HCT116 (cell line): ENCODE data around the gene MMEL1. TPM values are rescaled to one million over a fixed set of nuclear protein-coding genes. Genes with fewer than 3 reads are reported as not detected.

Experiments
- ATAC-seq: fragments of 200-7000 bp; cut with Tn5 transposase; 2 replicates; pipeline ENCODE4 v1.9.1; 2020; ENCODE audit warnings: mild to moderate bottlenecking, moderate library complexity
- BruUV-seq: library from RNA; stranded (reverse); fragments of 400-500 nt; replicated peaks from 2 replicates; lab custom pipeline; 2021; lab: Mats Ljungman, UMichigan
- CTCF ChIA-PET: fragments of 300-600 bp; sonication (Branson Sonifier 250); formaldehyde crosslinking; loops from one replicate; lab custom pipeline; 2021; ENCODE audit warnings: antibody characterized with exemption; lab: Charles Lee
- POLR2A ChIA-PET: fragments of 300-600, 350-600 bp; sonication (Branson Sonifier 250); formaldehyde crosslinking; loops from one replicate; lab custom pipeline; 2021; ENCODE audit warnings: antibody characterized with exemption; lab: Charles Lee
- RAD21 ChIA-PET, 2 experiments: fragments of 300-600 bp; sonication (Branson Sonifier 250); formaldehyde crosslinking; loops; one replicate each; lab custom pipeline; 2023; ENCODE audit warnings: low total read pairs in 2 of 2; ENCODE audit not compliant: uncharacterized antibody in 2 of 2, unreplicated experiment in 2 of 2, low non-redundant PET in 1 of 2; lab: Charles Lee
- DNase-seq: peaks from one replicate; pipeline ENCODE4 v3.0.0-alpha.2; 2010; ENCODE audit warnings: low read depth, low spot score
- H2AFZ ChIP-seq: fragments of 200-600 bp; shearing (Covaris generic), sonication (generic); 2 replicates; pipeline ENCODE4 v1.6.1; 2017; ENCODE audit warnings: low read depth, mixed run types, mixed read lengths, antibody characterized with exemption, low read length; ENCODE audit not compliant: poor library complexity, severe bottlenecking
- H3K27ac ChIP-seq: 2 replicates; pipeline ENCODE4 v1.5.1; 2012; ENCODE audit warnings: low read depth, low read length
- H3K27me3 ChIP-seq: fragments of 200-600 bp; sonication (generic); 2 replicates; pipeline ENCODE4 v1.6.1; 2016; ENCODE audit warnings: mixed run types, low read length, mixed read lengths; ENCODE audit not compliant: insufficient read depth
- H3K36me3 ChIP-seq, 2 experiments: fragments of 200-500 bp in 1 of 2; fragments of 200-600 bp in 1 of 2; sonication (Bioruptor generic) in 1 of 2; sonication (generic) in 1 of 2; 2 replicates each; pipeline versions ENCODE4 v1.5.1 to v1.6.1; 2014 to 2016; ENCODE audit warnings: low read length in 2 of 2, inconsistent platforms in 1 of 2, mixed read lengths in 1 of 2, mixed run types in 1 of 2; ENCODE audit not compliant: insufficient read depth in 2 of 2, control insufficient read depth in 1 of 2
- H3K4me1 ChIP-seq, 2 experiments: fragments of 200-600 bp in 1 of 2; sonication (generic) in 1 of 2; 2 replicates each; pipeline versions ENCODE4 v1.5.1 to v1.6.1; 2012 to 2017; ENCODE audit warnings: low read length in 2 of 2, inconsistent platforms in 1 of 2, mild to moderate bottlenecking in 1 of 2, mixed read lengths in 1 of 2, mixed run types in 1 of 2, moderate library complexity in 1 of 2; ENCODE audit not compliant: insufficient read depth in 2 of 2, control insufficient read depth in 1 of 2
- H3K4me2 ChIP-seq: fragments of 200-600 bp; sonication (generic); 2 replicates; pipeline ENCODE4 v1.6.1; 2017; ENCODE audit warnings: mixed run types, low read length, mixed read lengths
- H3K4me3 ChIP-seq, 2 experiments: fragments of 200-600 bp in 1 of 2; sonication (generic) in 1 of 2; replicated peaks in 1 of 2; 2 replicates each; pipeline ENCODE4 v1.5.1; 2011 to 2016; ENCODE audit warnings: low read length in 2 of 2, control low read depth in 1 of 2, low read depth in 1 of 2, mild to moderate bottlenecking in 1 of 2, mixed read lengths in 1 of 2, mixed run types in 1 of 2
- H3K79me2 ChIP-seq: fragments of 200-600 bp; sonication (generic); 2 replicates; pipeline ENCODE4 v1.6.1; 2017; ENCODE audit warnings: mild to moderate bottlenecking, mixed run types, low read length, moderate library complexity, mixed read lengths; ENCODE audit not compliant: insufficient read depth
- H3K9ac ChIP-seq: fragments of 200-600 bp; sonication (generic); 2 replicates; pipeline ENCODE4 v1.6.1; 2016; ENCODE audit warnings: low read length, mixed read lengths
- H3K9me2 ChIP-seq: fragments of 200-600 bp; sonication (generic), shearing (Covaris generic); 2 replicates; pipeline ENCODE4 v1.6.1; 2017; ENCODE audit warnings: mixed run types, mild to moderate bottlenecking, moderate library complexity; ENCODE audit not compliant: insufficient read depth
- H3K9me3 ChIP-seq, 2 experiments: fragments of 200-500 bp in 1 of 2; fragments of 200-600 bp in 1 of 2; sonication (Bioruptor generic) in 1 of 2; sonication (generic) in 1 of 2; 2 replicates each; pipeline ENCODE4 v1.6.1; 2014 to 2017; ENCODE audit warnings: low read length in 2 of 2, mixed read lengths in 2 of 2, inconsistent platforms in 1 of 2, low read depth in 1 of 2, mild to moderate bottlenecking in 1 of 2, mixed run types in 1 of 2, moderate library complexity in 1 of 2; ENCODE audit not compliant: control insufficient read depth in 1 of 2, insufficient read depth in 1 of 2
- H4K20me1 ChIP-seq: fragments of 200-600 bp; sonication (generic), shearing (Covaris generic); 2 replicates; pipeline ENCODE4 v1.6.1; 2017; ENCODE audit warnings: mixed run types, mild to moderate bottlenecking, moderate library complexity; ENCODE audit not compliant: insufficient read depth
- CBX3 ChIP-seq: IDR thresholded peaks from 2 replicates; pipeline ENCODE4 v1.6.1; 2012; ENCODE audit warnings: low read depth
- CEBPB ChIP-seq: IDR thresholded peaks from 2 replicates; pipeline ENCODE4 v1.6.1; 2012; ENCODE audit warnings: low read depth
- EGR1 ChIP-seq: IDR thresholded peaks from 2 replicates; pipeline ENCODE4 v1.6.1; 2012; ENCODE audit warnings: low read depth
- ELF1 ChIP-seq: IDR thresholded peaks from 2 replicates; pipeline ENCODE4 v1.6.1; 2012; ENCODE audit warnings: low read depth, borderline replicate concordance
- EZH2phosphoT487 ChIP-seq: fragments of 200-600 bp; IDR thresholded peaks from 2 replicates; pipeline ENCODE4 v1.6.1; 2018; ENCODE audit warnings: antibody characterized with exemption, borderline replicate concordance
- FOSL1 ChIP-seq: IDR thresholded peaks from 2 replicates; pipeline ENCODE4 v1.6.1; 2012; ENCODE audit warnings: low read depth
- JUND ChIP-seq: IDR thresholded peaks from 2 replicates; pipeline ENCODE4 v1.6.1; 2012
- RAD21 ChIP-seq: IDR thresholded peaks from 2 replicates; pipeline ENCODE4 v1.6.1; 2012; ENCODE audit warnings: low read depth, mild to moderate bottlenecking
- SP1 ChIP-seq: IDR thresholded peaks from 2 replicates; pipeline ENCODE4 v1.6.1; 2012; ENCODE audit warnings: low read depth
- TCF7L2 ChIP-seq: IDR thresholded peaks from 2 replicates; pipeline ENCODE4 v1.7.0; 2011; ENCODE audit warnings: borderline replicate concordance, inconsistent platforms; ENCODE audit not compliant: insufficient read depth, insufficient read length; ENCODE audit errors: extremely low read depth
- ZFX ChIP-seq: fragments of 450-650 bp; IDR thresholded peaks from 2 replicates; pipeline ENCODE4 v1.6.1; 2017
- intact Hi-C: fragments of 100-400 bp; cut with micrococcal nuclease; formaldehyde crosslinking; loops from 2 replicates; pipeline ENCODE4 v1.10.0; 2022
- total RNA-seq: library from RNA; stranded (reverse); gene quantifications from one replicate; pipeline ENCODE4 v1.2.1, GENCODE V29; 2021; ENCODE audit not compliant: unreplicated experiment
- TF ChIP-seq, protein P1 (sequence below): IDR thresholded peaks from 2 replicates; pipeline ENCODE4 v1.6.1; 2012
- TF ChIP-seq, protein P2 (sequence below), 3 experiments: fragments of 200-600 bp in 1 of 3; sonication (generic) in 1 of 3; IDR thresholded peaks in 2 of 3; conservative IDR thresholded peaks in 1 of 3; 2 replicates each; pipeline ENCODE4 v1.5.1; 2012 to 2017; ENCODE audit warnings: low read depth in 2 of 3, low read length in 2 of 3, antibody characterized with exemption in 1 of 3, borderline replicate concordance in 1 of 3, control low read depth in 1 of 3, mild to moderate bottlenecking in 1 of 3, mixed read lengths in 1 of 3, mixed run types in 1 of 3, moderate library complexity in 1 of 3; ENCODE audit not compliant: insufficient read depth in 1 of 3

The MMEL1 gene
- total RNA-seq, 1 experiment from 2014 or later, result 2.7 TPM

DNA sequence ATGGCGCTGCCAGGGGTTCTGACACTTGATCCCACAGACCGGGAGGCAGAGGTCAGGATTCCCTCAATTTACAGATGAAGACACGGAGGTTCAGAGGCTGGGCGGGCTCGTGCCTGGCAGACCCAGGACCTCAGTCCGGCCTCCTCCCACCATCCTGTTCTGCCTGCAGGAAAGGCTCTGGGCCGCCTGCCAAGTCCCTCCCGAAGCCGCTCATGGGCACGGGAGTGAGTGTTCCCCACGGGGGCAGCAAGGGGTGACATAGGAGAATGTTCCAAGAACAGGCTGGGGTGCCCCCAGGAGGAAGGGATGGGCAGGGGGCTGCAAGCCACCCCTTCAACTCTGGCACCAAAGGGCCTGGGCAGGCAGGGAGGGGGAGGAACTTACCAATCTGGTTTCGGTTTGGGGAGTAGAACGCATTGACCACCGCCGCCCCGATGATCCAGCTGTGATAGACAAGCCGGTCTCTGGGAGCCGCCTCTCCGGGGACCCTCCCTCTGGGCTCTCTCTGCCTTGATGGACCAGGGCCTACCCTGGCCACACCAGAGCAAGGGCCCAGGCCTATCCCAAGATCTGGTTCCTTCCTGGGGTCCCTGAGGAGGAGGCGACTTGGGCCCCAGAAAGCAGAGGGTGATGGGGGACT lies 38.7 kb downstream of the MMEL1 start:
- RAD21 ChIA-PET, result no interaction called here
- H2AFZ ChIP-seq, result no peak overlapping the region
- DNase-seq, result no peak
- TF ChIP-seq CBX3 (no peak), EZH2phosphoT487 (no peak), RAD21 (no peak), TCF7L2 (no peak), SP1 (no peak), EGR1 (no peak), CEBPB (no peak), ELF1 (no peak), ZFX (no peak), JUND (no peak), FOSL1 (no peak)
- TF ChIP-seq, protein P1, sequence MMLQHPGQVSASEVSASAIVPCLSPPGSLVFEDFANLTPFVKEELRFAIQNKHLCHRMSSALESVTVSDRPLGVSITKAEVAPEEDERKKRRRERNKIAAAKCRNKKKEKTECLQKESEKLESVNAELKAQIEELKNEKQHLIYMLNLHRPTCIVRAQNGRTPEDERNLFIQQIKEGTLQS, result no peak
- TF ChIP-seq, protein P2, sequence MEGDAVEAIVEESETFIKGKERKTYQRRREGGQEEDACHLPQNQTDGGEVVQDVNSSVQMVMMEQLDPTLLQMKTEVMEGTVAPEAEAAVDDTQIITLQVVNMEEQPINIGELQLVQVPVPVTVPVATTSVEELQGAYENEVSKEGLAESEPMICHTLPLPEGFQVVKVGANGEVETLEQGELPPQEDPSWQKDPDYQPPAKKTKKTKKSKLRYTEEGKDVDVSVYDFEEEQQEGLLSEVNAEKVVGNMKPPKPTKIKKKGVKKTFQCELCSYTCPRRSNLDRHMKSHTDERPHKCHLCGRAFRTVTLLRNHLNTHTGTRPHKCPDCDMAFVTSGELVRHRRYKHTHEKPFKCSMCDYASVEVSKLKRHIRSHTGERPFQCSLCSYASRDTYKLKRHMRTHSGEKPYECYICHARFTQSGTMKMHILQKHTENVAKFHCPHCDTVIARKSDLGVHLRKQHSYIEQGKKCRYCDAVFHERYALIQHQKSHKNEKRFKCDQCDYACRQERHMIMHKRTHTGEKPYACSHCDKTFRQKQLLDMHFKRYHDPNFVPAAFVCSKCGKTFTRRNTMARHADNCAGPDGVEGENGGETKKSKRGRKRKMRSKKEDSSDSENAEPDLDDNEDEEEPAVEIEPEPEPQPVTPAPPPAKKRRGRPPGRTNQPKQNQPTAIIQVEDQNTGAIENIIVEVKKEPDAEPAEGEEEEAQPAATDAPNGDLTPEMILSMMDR (IDR thresholded peaks at IDR 0.05 in 2 of 3, conservative IDR thresholded peaks at IDR 0.05 in 1 of 3; ENCODE audit: borderline replicate concordance in 1 of 3, insufficient read depth in 1 of 3, low read depth in 2 of 3, low read length in 2 of 3), result no peak
- TF ChIP-seq, all 23 proteins: peak for 0
- Histone ChIP-seq H3K9me2 (no peaks in the 10 kb centered on the region), H3K27me3 (no peaks in the 10 kb centered on the region), H3K9ac (no peak overlapping the region), H4K20me1 (no peaks in the 10 kb centered on the region), H3K4me2 (no peak overlapping the region), H3K79me2 (no peaks in the 10 kb centered on the region), H3K4me1 (no peaks in the 10 kb centered on the region), H3K4me3 (no peak overlapping the region), H3K9me3 (no peaks in the 10 kb centered on the region), H3K36me3 (no peaks in the 10 kb centered on the region), H3K27ac (no peak overlapping the region)
- POLR2A ChIA-PET, result no interaction called here
- intact Hi-C loops, result no loop called here
- no TSS peak for BruUV-seq
- CTCF ChIA-PET, result no interaction called here
- ATAC-seq, result no peak
